HG03103 (cell line): ENCODE data around the gene ATP2B3.

Experiments
- ATAC-seq: cut with Tn5 transposase; IDR thresholded peaks from one replicate; pipeline ENCODE4 v1.9.1; 2021; ENCODE audit warnings: low read depth; ENCODE audit not compliant: unreplicated experiment

ATP2B3 gene

DNA sequence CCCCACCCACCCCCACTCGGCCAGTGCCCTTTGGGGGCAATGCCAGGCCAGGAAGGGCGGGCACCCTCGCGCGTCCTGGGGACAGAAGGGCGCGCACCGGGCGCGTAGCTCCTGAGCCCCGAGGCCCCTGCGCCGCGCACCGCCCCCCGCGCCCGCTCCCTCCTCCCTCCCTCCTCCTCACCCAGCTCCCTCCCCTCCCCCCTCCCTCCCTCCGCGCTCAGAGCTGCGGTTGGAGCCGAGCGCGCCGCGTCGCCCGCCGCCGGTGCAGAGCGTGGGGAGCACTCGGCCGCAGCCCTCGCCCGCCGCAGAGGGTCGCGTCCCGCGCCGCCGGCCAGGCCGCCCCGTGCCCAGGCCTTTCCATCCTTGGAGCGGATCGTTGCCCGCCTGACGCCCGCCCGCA is at the start of gene ATP2B3:
ATP2B3 (plus strand) TSS at position 220 of the 400 bp plus-strand sequence. CDS start 18,606 bp downstream, outside the sequence.
- no peak for ATAC-seq

DNA sequence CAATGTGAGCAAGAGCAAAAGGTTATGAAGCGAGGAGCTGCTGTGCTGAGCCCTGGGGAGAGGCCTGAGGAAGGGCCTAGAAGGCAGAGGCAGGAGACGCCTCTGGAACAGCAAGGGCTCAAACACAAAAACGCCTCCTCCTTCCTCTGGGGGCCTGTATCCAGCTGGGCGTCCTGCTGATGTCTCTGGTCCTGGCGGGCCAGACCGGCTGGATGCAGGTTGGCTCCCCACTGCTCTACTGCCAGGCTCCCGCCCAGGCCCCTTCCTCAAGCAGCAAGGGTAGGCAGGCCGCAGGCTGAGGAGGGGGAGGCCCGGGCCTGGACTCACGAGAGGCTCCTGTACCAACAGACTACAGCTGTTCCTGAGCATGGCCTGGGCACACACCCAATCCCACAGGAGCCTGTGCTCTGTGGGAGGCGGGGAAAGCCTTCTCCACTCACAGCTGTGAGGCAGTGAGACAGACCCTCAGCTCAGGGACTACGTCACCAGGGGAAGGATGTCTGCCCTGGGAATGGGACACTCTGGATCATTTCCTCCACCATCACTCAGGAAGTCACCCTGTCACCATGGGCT is 49.3 kb upstream of the ATP2B3 start:
- no peak for ATAC-seq

DNA sequence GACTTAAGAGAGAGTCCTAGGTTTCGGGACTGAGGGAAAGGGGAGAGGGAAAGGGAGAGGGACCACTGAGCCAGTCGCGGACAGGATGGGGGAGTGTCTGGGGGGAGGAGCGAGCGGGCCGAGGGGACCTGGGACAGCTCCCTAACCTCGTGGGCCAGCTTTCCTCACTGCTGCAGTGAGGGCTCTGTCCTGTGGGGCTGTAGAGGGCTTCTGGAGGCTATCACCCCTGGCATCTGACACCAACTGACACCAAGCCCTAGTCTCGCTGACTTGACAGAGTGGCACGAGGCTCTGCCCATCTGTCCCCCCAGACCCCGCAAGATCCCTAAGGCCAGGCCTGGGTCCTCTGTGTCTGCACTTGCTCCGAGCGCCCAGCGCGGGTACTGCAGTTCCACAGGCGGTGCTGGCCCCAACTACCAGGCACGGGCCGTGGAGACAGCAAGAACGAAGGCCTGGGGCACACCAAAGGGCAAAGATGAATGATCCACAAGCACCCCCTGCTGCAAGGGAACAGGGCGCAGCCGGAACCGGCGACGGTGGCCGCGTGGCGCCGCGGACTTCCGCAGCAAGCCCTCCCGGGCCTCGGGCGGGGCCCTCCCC is 47.5 kb upstream of the ATP2B3 start:
- peak; percentile 29 for ATAC-seq

DNA sequence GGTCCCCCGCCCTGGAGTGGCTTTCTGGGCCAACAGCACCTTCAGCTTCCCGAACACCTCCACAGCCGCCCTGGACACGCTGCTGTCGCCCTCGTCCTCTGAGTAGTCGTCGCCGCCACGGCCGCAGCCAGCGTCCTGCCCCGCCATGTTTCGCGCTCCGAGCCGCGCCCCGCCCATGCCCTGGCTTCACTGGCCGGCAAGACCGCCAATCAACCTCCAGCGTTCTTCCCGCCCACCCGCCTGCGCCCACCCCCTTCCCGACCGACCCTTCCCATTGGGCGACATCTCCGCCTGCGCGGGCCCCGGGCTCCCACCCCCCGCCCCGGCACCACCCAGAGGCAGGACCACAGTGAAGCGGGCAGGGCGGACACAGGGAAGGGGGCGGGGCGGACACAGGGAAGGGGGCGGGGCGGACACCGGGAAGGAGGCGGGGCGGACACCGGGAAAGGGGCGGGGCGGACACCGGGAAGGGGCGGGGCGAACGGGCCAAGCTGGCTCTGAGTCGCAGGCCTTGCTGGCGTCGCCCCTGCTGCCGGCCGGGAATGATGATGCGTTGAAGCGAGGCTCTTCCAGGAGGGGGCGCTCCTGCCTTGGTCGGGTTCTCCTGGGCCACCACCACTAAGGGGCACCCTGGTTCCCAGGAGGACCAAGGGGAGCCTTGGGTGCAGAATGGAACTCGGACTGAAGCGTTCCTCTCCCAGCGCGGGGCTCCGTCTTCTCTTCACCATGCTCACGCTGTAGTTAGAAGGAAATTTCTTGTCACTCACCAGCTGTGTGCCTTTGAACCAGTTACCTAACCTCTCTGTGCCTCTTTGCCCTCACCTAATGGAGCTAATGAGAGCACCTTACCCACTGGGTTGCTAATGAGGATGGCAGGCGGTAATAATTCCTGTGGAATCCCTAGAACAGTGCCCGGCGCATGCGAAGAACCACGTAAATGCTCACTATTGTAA is 46.8 kb upstream of the ATP2B3 start, which contains the start of gene HAUS7:
HAUS7 (minus strand) TSS at position 166 of the 953 bp plus-strand sequence; CDS start at position 147, 19 bp downstream.
- ATAC-seq, result peak; percentile 87

DNA sequence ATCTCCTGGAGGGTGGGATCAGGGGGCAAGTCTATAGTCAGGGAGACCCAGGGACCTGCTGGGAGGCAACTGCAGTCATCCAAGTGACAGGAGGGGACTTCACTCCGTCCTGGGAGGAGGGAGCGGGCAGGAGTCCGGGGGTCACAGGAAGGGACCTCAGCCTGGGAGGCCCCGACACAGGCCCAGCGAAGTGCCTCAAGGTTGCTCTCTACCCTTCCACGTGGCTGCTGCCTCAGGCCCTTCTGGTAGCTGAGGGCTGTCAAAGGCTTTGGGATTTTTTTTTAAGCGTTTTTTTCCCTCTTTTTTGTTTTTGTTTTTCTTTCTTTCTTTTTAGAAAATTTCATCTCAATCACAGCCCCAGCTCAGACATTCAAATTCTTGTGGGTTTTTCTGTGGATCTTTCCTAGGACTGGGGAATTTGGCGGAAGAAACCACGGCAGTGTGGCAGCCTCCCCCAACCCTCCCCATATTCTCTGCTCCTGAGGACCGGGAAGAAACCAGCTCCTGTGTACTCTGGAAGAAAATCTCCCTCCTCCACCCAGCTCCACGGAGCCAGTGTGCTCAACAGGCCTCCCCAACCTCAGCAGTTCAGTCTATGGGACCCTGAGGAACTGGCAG is 45.7 kb upstream of the ATP2B3 start:
- ATAC-seq, result no peak

DNA sequence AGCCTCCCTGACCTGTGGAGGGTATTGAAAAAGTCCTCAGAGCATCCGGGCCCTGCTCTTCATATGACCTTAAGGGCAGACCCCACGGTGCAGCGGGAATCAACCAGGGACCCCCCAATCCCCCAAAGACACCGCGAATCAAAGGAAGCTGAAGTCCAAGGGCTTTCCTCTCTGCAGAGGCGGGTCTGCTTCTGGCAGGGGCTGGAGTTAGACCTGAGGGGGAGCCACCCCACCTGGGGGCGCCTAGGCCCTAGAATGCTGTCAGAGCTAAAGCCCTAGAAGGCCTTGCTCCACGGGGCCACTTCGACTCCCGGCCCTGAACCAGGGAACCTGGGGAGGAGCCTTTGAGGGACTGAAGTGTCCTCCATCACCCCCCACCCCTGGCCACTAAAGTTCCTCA is 44.3 kb upstream of the ATP2B3 start:
- ATAC-seq, result no peak

DNA sequence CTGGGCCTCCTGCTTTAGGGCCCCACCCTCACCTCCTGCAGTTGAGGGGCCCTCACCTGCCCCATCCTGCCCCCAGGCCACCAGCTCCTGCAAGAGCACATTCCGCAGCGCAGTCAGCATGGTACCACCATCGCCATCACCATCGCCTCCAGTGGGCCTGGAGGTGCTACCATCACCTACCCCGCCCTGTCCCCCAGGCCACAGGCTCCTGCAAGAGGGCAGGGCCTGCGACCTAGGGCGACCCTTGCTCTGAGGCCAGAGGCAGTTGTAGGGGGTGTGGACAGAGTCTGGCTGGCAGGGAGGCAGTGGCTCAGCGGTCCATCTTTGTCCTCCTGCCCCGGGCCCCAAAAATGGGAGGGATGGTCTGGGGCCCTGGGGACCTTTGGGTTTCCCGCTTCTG is 43.2 kb upstream of the ATP2B3 start:
- no peak for ATAC-seq

DNA sequence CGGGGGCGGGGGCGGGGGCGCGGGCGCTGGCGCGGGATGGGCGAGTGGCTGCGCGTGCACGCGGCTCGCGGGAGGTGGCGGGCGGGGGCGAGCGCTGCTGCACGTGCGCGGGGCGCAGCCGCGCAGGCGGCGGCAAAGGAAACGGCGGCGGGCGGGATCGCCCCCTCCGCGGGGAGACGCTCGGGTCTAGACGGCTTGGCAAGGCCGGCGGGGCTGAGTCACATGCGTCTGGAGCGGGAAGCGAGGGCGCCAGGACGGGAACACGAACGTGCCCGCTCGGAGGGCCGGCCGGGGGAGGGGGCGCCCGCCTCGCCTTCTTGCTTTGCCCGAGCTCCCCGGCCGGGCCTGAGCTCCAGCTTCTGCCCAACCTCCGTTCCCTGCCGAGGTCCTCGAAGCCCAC is 42.7 kb upstream of the ATP2B3 start:
- no peak for ATAC-seq

DNA sequence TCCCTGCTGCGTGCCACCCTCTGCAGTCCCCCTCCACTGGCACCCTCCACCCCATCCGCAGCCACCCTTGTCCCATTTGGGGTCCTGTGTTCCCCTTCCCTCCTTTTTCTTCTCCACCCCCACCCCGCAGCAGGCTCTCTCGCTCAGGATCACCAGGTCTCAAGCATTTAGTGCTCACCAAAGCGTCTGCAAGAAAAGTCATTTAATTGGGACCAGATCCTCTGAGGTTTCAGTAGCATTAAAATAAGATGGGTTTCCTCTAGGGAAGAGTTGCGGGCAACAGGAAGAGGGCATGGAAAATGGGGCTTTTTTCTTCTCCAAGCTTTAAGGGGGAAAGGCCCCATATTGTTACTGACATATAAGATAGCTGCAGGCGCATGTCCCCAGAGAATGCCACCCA is 42.2 kb upstream of the ATP2B3 start:
- ATAC-seq, result no peak

DNA sequence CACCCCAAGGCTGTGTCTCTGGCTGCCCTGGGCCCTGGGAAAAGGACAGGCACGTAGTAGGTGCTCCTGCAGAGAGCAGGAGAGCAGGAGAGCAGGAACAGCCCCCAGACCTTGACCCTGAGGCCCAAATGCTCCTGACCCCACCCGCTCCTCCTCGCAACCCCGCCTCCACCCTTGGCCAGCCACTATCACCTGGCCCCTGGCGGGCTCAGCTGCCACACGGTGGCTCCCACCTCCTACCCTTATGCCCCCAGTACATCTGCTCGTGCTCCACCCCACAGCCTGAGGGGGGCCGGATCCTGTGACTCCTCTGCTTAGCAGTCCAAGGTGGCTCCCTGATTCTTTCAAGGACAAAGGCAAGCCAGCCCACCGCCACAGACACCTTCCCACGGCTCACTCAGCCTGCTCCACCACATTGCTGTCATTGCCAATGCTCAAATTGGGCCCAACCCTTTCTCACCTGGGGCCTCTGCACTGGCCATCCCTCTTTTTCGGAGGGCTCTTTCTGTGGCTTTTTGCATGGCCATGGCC is 41.6 kb upstream of the ATP2B3 start:
- no peak for ATAC-seq

DNA sequence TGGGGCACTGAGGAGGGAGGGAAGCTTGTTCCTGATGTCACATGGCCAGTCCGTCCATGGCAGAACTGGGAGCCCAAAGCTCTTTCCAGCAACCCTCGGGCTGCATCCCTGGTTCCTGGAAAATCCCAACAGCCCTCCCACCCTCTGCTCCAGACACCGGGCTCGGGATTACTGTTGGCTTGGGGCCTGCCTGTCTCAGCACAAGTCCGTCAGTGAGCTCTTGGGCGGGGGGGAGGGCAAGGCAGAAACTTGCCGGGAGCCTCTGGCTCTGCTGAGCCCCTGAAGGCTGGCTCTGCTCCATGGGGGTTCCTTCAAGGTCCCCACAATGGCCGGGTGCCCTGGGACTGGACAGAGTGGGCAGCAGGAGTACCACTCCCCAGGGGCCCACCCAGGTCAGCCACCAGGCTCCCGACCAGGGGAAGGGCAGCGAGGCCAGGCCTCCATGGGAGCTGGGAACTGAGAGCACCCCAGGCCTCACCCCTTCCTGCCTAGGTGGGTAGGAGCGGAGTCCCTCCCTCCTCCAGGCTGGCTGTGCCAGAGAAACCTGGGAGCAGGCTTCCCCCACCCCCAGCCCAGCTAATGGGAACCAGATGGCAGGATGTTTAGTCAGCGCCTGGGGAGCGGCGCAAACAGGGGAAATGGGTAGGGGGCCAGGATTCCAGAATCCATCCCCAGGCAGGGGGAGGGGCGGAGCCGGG is 40.6 kb upstream of the ATP2B3 start:
- no peak for ATAC-seq

DNA sequence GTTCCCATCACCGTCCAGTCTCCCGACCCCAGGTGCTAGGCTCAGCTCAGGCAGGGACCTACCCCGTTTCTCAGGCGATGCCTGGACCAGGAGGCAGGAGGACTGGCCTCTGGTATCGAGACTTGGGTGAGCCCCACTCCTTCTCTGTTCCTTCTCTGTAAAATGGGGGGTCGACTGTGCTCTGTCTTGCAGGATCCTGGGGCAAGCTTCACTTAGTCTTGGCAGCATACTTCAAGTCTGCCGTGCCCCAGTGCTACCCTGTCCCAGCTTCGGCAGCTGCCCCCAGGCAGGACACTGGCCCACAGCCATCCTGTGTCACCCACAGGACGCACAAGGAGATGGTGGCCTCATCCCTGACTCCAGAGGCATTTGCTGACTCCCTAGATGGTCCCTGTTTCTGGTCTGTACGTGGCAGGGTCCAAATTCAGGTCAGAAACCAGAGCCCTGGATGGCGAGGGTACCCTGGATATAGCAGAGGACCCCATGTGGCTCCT is 40.0 kb upstream of the ATP2B3 start:
- ATAC-seq, result no peak

DNA sequence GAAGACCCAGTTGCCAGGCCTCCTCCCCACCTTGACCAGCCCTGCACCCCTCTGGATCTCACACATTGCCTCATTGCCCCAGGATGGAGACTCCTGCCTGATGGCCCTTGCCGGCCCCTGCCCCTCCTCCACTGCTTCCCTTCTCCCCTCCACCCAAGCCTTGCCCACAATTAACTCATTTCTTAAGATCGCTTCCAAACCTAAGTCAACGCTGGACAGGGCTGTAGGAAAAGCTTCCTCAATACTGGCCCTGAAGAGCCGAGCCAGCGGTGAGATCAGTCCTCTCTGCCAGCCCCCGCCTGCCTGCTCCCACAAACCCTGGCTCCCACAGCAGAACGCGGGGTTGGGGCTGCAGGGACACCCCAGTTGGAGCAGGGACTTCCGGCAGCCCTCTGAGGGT is 39.5 kb upstream of the ATP2B3 start:
- ATAC-seq, result no peak

DNA sequence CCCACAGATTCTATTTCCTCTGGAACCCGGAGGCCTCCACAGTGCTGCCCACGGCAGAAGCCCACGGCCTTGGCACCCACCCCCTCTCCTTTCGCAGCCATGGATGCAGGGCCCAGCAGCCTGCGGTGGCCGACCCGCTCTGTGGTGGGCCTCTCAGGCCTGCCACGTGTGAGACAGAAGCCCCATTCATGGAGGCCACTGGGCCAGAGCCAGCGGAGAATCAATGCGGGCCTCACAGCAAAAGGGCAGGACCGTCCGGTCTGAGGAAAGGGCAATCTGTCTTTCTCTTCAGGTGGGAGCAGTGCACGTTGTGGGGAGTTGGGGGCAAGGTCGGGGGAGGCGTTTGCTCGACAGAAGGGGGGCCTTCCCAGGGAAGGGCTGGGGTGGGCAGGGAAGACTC is 38.7 kb upstream of the ATP2B3 start:
- ATAC-seq, result no peak

DNA sequence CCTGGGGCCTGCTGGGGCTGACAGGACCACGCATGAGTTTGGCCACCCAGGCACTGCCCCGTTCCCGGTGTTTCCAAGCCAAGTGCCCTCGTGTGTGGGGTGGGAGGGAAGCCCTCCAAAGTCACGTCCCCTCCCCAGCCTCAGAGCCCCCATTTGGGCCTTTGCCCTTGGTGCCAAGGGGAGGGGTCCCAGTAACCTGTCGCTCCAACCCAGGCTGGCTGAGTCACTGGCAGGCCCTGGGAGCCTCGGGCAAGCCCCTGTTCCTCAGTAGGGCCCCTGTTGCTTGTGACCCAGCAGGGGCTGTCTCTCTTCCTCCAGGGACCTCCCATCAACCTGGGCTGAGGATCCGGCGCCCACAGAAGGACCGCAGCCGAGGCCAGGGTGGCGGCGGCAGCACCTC is 36.4 kb upstream of the ATP2B3 start:
- ATAC-seq, result no peak

DNA sequence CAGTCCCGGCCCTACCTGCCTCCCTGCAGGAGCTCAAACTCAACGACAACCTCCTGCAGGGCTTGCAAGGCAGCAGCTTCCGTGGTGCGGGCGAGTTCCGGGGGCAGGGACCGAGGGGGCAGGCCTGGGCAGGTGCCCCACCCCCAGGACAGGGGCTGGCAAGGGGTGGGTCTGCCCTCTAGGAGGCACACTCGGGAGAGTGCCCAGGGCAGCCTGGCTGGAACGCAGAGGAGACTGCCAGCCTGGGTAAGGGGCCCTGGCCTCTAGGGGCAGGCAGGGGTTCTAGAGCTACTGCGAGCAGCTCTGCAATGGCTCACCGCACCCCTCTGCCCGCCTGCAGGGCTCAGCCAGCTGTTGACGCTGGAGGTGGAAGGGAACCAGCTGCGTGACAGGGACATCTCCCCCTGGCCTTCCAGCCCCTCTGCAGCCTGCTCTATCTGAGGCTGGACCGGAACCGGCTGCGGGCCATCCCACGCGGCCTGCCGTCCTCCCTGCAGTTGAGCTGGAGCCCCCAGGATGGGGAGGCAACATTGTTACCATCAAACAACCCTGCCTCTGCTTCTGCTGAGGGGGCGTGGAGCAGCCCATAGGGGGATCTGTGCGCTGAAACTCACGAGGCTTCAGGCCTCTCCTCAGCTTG is 34.9 kb upstream of the ATP2B3 start:
- ATAC-seq, result no peak

DNA sequence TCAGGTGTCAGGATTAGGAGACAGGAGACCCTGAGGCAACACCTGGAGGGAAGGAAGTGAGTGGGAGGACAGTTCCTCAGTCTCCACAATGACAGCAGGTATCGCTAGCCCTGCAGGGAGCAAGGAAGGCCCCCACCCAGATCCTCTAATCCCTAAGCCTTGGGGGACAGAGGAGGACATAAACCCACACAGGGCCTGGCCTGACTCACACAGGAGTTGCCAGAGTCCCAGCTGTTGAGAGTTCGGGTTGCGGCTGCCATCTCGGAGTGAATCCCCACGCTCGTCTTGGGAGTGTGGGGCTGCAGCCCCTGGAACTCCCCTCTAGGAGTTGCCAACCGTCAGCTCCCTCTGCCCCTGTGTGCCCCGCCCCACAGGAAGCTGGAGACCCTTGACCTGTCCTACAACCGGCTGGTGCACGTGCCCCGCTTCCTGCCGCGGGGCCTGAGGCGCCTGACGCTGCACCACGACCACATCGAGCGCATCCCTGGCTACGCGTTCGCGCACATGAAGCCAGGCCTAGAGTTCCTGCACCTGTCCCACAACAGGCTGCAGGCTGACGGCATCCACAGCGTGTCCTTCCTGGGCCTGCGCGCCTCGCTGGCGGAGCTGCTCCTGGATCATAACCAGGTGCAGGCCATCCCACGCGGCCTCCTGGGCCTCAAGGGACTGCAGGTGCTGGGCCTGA is 31.9 kb upstream of the ATP2B3 start:
- no peak for ATAC-seq

DNA sequence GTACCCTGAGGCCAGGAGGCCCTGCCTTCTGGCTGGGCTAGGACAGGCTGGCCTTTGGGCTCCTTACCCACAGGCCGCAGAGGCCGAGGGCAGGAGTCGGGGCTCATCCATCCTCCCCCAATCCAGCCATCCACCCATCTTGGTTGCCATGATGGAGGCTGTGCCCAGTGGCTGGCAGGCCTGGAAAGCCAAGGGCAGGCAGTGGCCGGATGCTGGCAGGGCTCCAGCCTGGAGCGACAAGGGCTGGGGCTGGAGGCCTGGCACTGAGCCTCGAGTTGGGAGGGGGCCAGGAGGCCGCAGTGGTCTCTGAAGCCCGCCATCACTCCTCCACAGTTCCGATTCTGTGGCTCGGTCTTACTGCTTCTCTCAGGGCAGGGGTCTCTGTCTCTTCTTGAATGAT is 31.3 kb upstream of the ATP2B3 start:
- no peak for ATAC-seq

DNA sequence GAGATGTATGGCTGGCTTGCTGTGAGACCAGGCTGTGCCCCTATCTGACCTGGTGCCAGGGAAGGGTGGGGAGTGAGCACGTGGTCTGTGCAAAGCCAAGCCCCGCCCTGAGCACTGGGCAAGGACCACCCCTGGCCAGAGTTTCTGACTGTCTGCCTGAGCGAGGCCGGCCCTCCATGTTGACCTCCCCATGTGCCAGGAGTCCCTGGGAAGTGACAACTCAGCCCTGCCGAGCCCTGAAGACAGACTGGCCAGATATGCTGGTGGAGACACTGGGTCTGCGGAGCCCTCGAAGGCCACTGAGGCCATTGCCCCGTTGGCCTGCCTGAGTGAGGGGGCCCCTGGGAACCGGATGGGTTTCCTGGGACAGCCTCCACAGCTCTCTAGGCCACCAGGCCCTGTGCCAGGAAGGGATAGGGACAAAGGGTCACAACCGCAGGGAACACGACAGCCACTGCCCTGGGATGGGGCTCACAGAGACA is 29.8 kb upstream of the ATP2B3 start:
- ATAC-seq, result no peak
